K562 (cell line): Measurements from ENCODE around the gene SLC18A3. TPM values are rescaled to one million over a fixed set of nuclear protein-coding genes. Genes with fewer than 3 reads are reported as not detected.

Source experiments
- E2F6 ChIP-seq, 2 experiments: IDR thresholded peaks; 2 replicates each; pipeline ENCODE4 v1.6.1; 2011; ENCODE audit warnings: borderline replicate concordance in 1 of 2, control low read depth in 1 of 2, low read depth in 1 of 2, low read length in 1 of 2, mild to moderate bottlenecking in 1 of 2, mixed read lengths in 1 of 2, moderate library complexity in 1 of 2; ENCODE audit not compliant: insufficient read depth in 1 of 2, insufficient read length in 1 of 2, poor library complexity in 1 of 2, severe bottlenecking in 1 of 2; ENCODE audit errors: extremely low read depth in 1 of 2
- FOXJ2 ChIP-seq: fragments of 200-800 bp; sonication (Bioruptor generic); IDR thresholded peaks from 2 replicates; pipeline ENCODE4 v1.6.1; 2016; ENCODE audit warnings: missing genetic modification characterization, missing compliant biosample characterization
- NCOA2 ChIP-seq, 2 experiments: fragments of 450-650 bp; IDR thresholded peaks; 2 replicates each; pipeline ENCODE4 v1.6.1; 2018; ENCODE audit warnings: mild to moderate bottlenecking in 2 of 2, moderate library complexity in 1 of 2; ENCODE audit not compliant: partially characterized antibody in 2 of 2
- NFATC3 ChIP-seq: fragments of 450-650 bp; IDR thresholded peaks from 2 replicates; pipeline ENCODE4 v1.6.1; 2017; ENCODE audit warnings: mild to moderate bottlenecking
- RBM39 ChIP-seq: fragments of 200-400 bp; formaldehyde crosslinking; optimal IDR thresholded peaks from 2 replicates; pipeline ENCODE3; 2018; ENCODE audit warnings: low read depth, low read length
- SIX5 ChIP-seq, 2 experiments: IDR thresholded peaks; 2 replicates each; pipeline ENCODE4 v1.6.1; 2011; ENCODE audit warnings: low read length in 2 of 2, borderline replicate concordance in 1 of 2, low read depth in 1 of 2, mild to moderate bottlenecking in 1 of 2, moderate library complexity in 1 of 2; ENCODE audit not compliant: insufficient read depth in 1 of 2
- SMAD2 ChIP-seq: fragments of 150-350 bp; IDR thresholded peaks from 2 replicates; pipeline ENCODE4 v1.6.1; 2014; ENCODE audit warnings: low read depth, mild to moderate bottlenecking, low read length
- SRSF1 ChIP-seq: fragments of 200-400 bp; formaldehyde crosslinking; IDR thresholded peaks from 2 replicates; pipeline ENCODE4 v1.6.1; 2017; ENCODE audit warnings: mild to moderate bottlenecking, low read depth, low read length, moderate library complexity
- TBL1XR1 ChIP-seq, 2 experiments: IDR thresholded peaks; 2 replicates each; pipeline ENCODE4 v1.6.1; 2012; ENCODE audit warnings: improper control_type of control experiment in 2 of 2, low read length in 2 of 2, mild to moderate bottlenecking in 1 of 2
- ZBTB40 ChIP-seq, 2 experiments: fragments of 450-650 bp in 1 of 2; sonication (generic) in 1 of 2; formaldehyde crosslinking in 1 of 2; IDR thresholded peaks; 2 replicates each; pipeline versions ENCODE4 v1.7.1 to v1.9.0; 2016 to 2022; ENCODE audit warnings: inconsistent platforms in 1 of 2, mild to moderate bottlenecking in 1 of 2, missing genetic modification reagents in 1 of 2
- ZFP36 ChIP-seq: fragments of 150-350 bp; IDR thresholded peaks from 2 replicates; pipeline ENCODE4 v1.6.1; 2018; ENCODE audit warnings: low read length, low read depth; ENCODE audit not compliant: partially characterized antibody
- ZNF140 ChIP-seq: fragments of 250-450 bp; sonication (Bioruptor Pico); IDR thresholded peaks from 2 replicates; pipeline ENCODE4 v1.8.0; 2021; ENCODE audit warnings: moderate library complexity, mild to moderate bottlenecking, inconsistent platforms
- ZNF143 ChIP-seq: sonication (generic); formaldehyde crosslinking; IDR thresholded peaks from 2 replicates; pipeline ENCODE4 v1.9.0; 2022; ENCODE audit warnings: mild to moderate bottlenecking, missing genetic modification reagents
- ZNF197 ChIP-seq: fragments of 200-800 bp; sonication (Bioruptor generic); IDR thresholded peaks from 2 replicates; pipeline ENCODE4 v1.6.1; 2016; ENCODE audit warnings: low read depth, missing genetic modification characterization, missing compliant biosample characterization
- ZNF280B ChIP-seq: fragments of 250-450 bp; sonication (Bioruptor Pico); IDR thresholded peaks from 2 replicates; pipeline ENCODE4 v1.5.1; 2021; ENCODE audit warnings: mild to moderate bottlenecking
- polyA plus RNA-seq, 8 experiments: library from polyadenylated mRNA; depleted of rRNA in 4 of 8; stranded (reverse) in 5 of 8; unstranded in 3 of 8; fragments of >200 nt; fragmentation: Nextera tagmentation in 2 of 8; fragmentation: Illumina TruSeq in 1 of 8; extraction: Ambion mirVana in 2 of 8; extraction: Trizol in 1 of 8; gene quantifications; 2 replicates each; pipeline versions ENCODE4 v1.2.1 to v1.2.3, GENCODE V29; 2011 to 2014; ENCODE audit warnings: inconsistent platforms in 1 of 8, missing spikeins in 1 of 8
- total RNA-seq, 7 experiments: library from RNA; depleted of rRNA in 6 of 7; stranded (reverse); fragments of >200 nt in 6 of 7; fragmentation: Illumina TruSeq in 2 of 7; extraction: Trizol in 2 of 7; gene quantifications; 2 replicates each; pipeline versions ENCODE4 v1.2.1 to v1.2.3, GENCODE V29; 2011 to 2021; ENCODE audit warnings: low replicate concordance in 1 of 7

The SLC18A3 gene
- total and polyA plus RNA-seq, 9 of the 15 experiments (the other 6 are each of a cell fraction or from before 2014, with no cell fraction given): not detected

- no peak for TF ChIP-seq ZBTB40 (IDR thresholded peaks at IDR 0.05)
- no peak; the same call in 1 of the 2 replicates for TF ChIP-seq ZBTB40 (CRISPR knock-in tag; IDR thresholded peaks at IDR 0.05)
- TF ChIP-seq NCOA2 (IDR thresholded peaks at IDR 0.05; ENCODE audit: partially characterized antibody in 2 of 2): no peak
- TF ChIP-seq ZFP36: no peak
- TF ChIP-seq ZNF197 (CRISPR knock-in tag): peak; percentile 70; the same call in 1 of the 2 replicates
- TF ChIP-seq SMAD2: no peak
- no peak for TF ChIP-seq TBL1XR1 (IDR thresholded peaks at IDR 0.05; ENCODE audit: low read length in 2 of 2)
- no peak for TF ChIP-seq FOXJ2 (tag)
- TF ChIP-seq SIX5 (IDR thresholded peaks at IDR 0.05; ENCODE audit: borderline replicate concordance in 1 of 2, insufficient read depth in 1 of 2, low read depth in 1 of 2, low read length in 2 of 2): no peak
- TF ChIP-seq ZNF280B (CRISPR knock-in tag): no peak
- no peak for TF ChIP-seq SRSF1
- no peak for TF ChIP-seq RBM39
- TF ChIP-seq ZNF143 (CRISPR knock-in tag): 0 out of 2 replicates have a peak, but pooled peaks have one; percentile 16
- TF ChIP-seq ZNF140 (CRISPR knock-in tag): no peak
- peak in 1 of 2 experiments; percentile 6 for TF ChIP-seq E2F6 (IDR thresholded peaks at IDR 0.05; ENCODE audit: borderline replicate concordance in 1 of 2, extremely low read depth in 1 of 2, insufficient read depth in 1 of 2, insufficient read length in 1 of 2, low read depth in 1 of 2, low read length in 1 of 2, poor library complexity in 1 of 2, severe bottlenecking in 1 of 2)
- no peak for TF ChIP-seq NFATC3
These were observed 3.1 kb upstream of the SLC18A3 start (continued) for GRCh38 chr10:49606981-49607535.
